Measurements from ENCODE around the gene MUC5B.

GRCh38 chr11:1304380-1304779 is 81.5 kb downstream of the MUC5B start:
- no peak for TF ChIP-seq CTCF (IDR thresholded peaks at IDR 0.05)
- TF ChIP-seq POLR2AphosphoS5 (IDR thresholded peaks at IDR 0.05), result no peak
- no peak for TF ChIP-seq POLR2A (IDR thresholded peaks at IDR 0.05)
